Middle frontal gyrus (tissue), 1 donor: Measurements from ENCODE around the gene TFAP2E.

Experiments
- DNase-seq: peaks from one replicate; pipeline ENCODE4 v3.0.0-alpha.2; 2015; ENCODE audit warnings: low spot score; ENCODE audit errors: extremely low spot score

Gene TFAP2E

DNA sequence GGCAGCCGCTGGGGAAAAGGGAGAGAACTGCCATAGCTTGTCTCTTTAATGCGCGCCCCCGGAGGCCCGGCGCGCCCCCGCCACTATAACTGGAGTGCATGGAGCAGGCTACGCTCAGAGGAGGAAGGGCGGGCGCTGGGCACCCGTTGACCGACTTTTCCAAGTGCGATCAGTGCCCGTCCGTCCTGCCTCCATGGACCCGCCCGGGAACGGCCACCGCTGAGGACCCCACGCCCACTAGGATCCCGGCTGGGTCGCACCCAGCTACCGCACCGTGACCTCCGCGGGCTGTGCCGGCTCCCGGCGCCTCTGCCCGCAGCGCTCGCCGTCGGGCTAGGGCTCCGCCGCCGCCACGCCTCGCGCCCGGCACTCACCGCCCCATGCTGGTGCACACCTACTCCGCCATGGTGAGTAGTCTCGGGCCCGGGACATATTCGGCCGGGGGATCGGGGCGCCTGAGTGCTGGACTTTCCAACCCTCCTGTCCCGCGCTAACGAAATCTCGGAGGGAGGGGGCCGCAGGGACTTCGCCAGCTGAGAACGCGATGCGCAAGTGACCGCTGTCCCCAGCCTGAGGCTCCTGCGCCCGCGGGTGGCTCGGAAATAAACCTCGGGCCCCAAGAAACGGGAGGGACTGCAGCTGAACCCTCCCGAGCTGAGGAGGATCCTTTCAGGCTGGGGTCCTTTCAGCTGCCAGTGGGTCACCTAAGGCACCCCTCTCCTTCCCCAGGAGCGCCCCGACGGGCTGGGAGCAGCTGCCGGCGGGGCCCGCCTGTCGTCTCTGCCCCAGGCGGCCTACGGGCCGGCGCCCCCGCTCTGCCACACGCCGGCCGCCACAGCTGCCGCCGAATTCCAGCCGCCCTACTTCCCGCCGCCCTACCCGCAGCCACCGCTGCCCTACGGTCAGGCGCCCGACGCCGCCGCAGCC, at the start of gene TFAP2E:
Gene TFAP2E, plus strand, starts transcription at position 117 of the 927 bp plus-strand sequence. Its CDS starts 264 bp downstream, at position 381.
- no peak for DNase-seq

DNA sequence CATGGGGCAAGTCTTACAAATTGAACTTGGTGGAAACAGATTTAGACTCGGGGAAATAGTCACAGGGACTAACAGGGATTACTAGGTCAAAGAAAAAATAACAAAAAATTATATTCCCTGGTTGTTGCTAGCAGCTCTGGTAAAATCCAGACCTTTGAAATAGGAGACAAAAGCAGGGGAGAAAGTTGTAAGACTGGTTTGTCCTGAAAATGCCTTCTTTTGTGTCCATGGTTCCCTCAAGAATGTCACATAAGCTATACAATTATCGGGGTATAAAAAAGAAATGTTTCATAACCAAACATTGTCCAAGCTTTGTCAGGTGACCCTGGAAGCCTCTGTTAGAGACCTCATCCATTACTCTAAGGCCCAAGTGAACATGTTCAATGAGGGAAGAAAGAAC, 49.0 kb upstream of the TFAP2E start:
- DNase-seq = no peak

GRCh38 chr1:35530168-35530567, 42.9 kb upstream of the TFAP2E start:
- DNase-seq = no peak

DNA sequence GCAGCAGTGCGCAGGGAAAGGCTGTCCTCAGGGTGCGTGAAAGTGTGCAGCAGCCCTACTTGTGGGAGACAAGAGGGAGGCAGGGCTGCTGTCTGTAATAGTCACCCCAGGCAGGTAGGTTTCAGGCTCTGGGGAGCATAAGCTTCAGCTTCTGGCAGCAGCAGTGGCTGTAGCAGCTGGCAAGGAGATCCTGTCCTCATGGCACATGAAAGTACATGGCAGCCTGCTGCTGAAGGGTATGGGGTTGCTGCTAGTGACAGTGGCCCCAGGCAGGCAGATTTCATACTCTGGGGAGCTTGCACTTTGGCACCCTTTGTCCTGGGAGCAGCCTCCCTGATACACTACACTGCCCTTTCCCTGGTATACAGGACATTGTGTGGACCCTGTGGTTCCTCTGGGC, 42.2 kb upstream of the TFAP2E start:
- no peak for DNase-seq

DNA sequence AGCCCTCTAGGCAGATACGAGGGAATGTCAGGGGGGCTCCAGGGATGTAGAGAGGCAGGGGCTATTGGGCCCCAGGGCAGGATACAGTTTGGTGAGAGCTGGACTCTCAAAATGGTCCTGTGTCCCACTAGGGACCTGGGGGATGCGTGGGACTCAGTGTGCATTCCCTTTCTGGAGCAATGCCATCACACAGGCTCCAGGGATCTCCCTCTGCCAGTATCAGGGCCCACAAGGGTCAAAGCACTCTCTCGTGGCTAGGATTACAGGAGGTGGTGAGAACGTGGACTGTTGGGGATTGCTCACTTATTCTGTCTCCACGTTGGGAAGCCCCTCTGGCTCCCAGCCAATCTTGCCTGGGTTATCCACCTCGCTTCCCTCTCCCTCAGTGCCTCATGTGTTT, 41.7 kb upstream of the TFAP2E start:
- DNase-seq = no peak

GRCh38 chr1:35532497-35533223, 40.5 kb upstream of the TFAP2E start:
- peak; percentile 33 for DNase-seq

- no peak for DNase-seq
Measured at GRCh38 chr1:35533586-35533985, 39.5 kb upstream of the TFAP2E start.

GRCh38 chr1:35535243-35535642, 37.9 kb upstream of the TFAP2E start:
- no peak for DNase-seq

- DNase-seq = no peak
Measured at GRCh38 chr1:35536556-35537162, 36.5 kb upstream of the TFAP2E start.

- DNase-seq = no peak
Measured at GRCh38 chr1:35537806-35538205, 35.3 kb upstream of the TFAP2E start.

GRCh38 chr1:35539073-35539823, 33.9 kb upstream of the TFAP2E start:
- no peak for DNase-seq

DNA sequence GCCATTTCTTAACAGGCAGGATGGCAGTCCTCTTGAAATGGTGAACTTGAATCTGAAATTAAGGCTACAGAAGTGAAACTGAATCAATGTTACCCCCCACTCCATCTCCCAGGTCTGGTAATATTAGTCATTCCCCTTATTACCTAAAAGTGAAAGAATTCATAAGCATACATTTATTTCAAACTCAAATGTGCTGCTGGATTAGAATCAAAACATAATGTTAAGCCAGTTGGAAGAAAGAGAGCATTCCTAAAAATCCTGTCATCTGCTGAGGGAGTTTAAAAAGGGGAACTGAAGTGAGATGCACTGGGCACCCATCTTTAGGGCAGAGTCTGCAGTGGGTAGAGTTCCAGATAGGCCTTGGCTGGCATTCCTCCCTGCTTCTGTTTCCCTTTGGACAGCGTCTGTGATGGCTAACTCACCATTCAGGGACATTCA, 33.3 kb upstream of the TFAP2E start:
- no peak for DNase-seq

DNA sequence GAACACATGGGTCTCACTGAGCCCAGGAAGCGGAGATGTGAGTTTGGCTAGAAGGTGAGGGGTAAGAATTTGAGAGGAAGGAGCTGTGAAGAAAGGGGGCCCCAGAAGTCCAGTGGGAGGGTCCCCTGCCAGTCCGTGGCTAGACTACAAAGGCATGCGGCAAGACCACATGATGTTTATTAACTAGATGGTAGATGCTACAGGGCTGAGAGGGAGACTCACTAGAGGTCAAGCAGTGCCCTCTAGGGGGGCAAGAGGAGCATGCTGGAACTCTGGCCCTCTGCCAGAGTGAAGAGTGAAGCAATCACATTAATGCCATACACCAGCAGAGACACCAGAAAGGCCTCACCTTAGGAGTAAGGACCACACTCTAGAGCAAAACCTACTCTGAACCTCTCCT, 28.1 kb upstream of the TFAP2E start:
- no peak for DNase-seq

GRCh38 chr1:35546614-35547013, 26.5 kb upstream of the TFAP2E start:
- no peak for DNase-seq

DNA sequence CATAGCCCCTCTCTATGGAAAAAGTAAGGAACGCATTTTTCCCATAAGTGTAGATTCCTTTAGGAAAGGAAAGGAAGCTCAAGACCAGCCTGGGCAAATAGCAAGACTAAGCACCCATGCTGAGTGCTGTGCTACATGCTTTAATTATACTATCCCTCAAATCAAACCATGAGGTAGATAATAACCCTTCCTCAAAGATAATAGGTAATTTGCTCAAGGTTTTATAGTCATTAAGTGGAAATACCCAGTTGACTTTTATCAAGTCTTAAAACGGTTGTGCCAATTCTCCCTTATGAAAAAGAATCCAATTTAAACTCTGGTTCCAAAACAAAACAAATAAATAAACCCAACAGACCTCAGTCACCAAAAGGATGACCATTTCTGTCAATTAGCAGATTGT, 19.3 kb upstream of the TFAP2E start:
- no peak for DNase-seq

GRCh38 chr1:35554266-35555211, 18.6 kb upstream of the TFAP2E start:
- DNase-seq = no peak

GRCh38 chr1:35555212-35555584, 17.9 kb upstream of the TFAP2E start:
- no peak for DNase-seq

DNA sequence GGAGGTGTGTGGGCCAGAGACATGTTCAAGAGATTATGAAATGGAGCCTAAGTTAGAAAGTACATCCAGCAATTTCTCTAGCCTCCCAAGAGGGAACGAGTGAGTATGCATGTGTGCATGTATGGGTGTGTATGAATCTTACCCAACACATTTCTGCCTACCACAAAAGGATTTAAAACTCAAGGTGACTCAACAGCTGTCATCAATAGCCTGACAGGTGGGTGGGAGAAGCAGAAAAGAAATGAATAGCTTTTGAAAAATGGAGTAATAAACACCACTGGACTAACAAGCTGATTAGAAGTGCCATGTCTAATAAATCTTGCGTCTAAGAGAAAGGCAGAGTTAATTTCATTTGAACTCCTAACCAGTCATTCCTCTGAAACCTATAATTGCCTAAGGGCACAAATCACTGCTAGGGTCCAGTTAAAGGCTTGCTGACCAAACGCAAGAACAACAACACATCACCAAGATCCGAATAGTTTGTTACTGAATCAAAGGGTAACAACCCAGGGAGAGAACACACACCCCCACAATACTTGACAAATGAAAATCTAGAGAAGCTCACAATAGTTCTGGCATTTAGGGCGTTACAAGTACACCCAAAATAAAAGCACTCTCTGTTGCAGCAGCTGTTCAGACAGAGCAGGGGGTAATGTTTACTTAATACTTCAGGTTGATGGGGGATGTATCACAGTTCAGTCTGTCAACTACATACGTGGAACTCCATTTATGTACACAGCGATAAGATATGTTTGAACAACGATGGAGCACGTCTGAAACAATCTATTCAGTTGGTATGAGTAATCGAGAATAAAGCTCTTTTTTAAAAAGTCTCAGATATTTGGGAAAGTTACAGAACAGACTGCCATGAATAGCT, 17.3 kb upstream of the TFAP2E start:
- no peak for DNase-seq

DNA sequence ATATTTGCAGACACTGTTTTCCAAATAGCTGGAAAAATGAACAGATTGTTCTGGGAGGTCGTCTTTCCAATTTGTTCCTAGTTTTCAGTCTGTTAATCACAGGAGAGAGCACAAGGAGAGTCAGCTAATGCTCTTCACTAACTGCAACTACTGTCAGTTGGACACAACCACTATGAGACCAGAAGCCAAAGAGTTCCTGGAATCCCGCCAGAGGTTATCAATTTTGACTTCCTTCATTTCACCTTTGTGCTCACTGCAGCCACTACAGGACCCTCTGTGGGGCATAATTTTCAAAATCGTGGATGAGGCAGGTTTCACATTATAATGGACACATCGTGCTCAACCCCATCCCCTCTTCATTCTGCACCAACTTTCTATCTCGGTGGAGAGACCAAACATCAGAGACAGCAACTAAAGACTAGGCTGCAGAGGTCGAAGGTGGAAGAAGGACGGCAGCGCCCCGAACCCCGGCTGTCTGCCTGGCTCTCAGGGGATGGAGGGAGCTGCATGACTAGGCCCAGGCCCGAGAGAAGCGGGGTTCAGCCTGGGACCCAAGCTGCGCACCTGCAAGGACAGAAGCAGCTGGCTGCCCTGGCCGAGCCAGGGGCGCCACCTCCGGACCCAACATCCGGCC, 16.5 kb upstream of the TFAP2E start:
- no peak for DNase-seq
